Psoas muscle (tissue), 8 donors: Measurements from ENCODE around the gene FTCD. TPM values are rescaled to one million over a fixed set of nuclear protein-coding genes. Genes with fewer than 3 reads are reported as not detected.

Experiments used
- ATAC-seq, 4 donors: fragments of 200-7000 bp; cut with Tn5 transposase; one replicate each; pipeline ENCODE4 v1.9.1; 2020; ENCODE audit warnings: moderate library complexity in 3 of 4, mild to moderate bottlenecking in 2 of 4
- DNase-seq, 2 donors: peaks; one replicate each; pipeline ENCODE4 v3.0.0-alpha.2; 2020
- H3K27ac ChIP-seq: fragments of 200-600 bp; one replicate; pipeline ENCODE4 v1.8.0; 2022
- H3K27me3 ChIP-seq, 3 donors: fragments of 200-600 bp in 1 of 3; one replicate each; pipeline versions ENCODE4 v1.6.1 to v1.8.0; 2013 to 2022; ENCODE audit warnings: low read length in 2 of 3, mild to moderate bottlenecking in 2 of 3, moderate library complexity in 1 of 3; ENCODE audit not compliant: insufficient read depth in 3 of 3
- H3K36me3 ChIP-seq, 2 donors: fragments of 200-600 bp in 1 of 2; one replicate each; pipeline versions ENCODE4 v1.6.1 to v1.8.0; 2013 to 2022; ENCODE audit warnings: low read depth in 1 of 2, mild to moderate bottlenecking in 1 of 2, moderate library complexity in 1 of 2; ENCODE audit not compliant: insufficient read depth in 1 of 2
- H3K4me1 ChIP-seq: fragments of 200-600 bp; one replicate; pipeline ENCODE4 v1.8.0; 2022
- H3K4me3 ChIP-seq: fragments of 200-600 bp; one replicate; pipeline ENCODE4 v1.8.0; 2022; ENCODE audit warnings: mild to moderate bottlenecking
- H3K9me3 ChIP-seq: fragments of 200-600 bp; one replicate; pipeline ENCODE4 v1.8.0; 2022
- CTCF ChIP-seq: fragments of 200-600 bp; IDR thresholded peaks from one replicate; pipeline ENCODE4 v1.8.0; 2022; ENCODE audit warnings: antibody characterized with exemption
- WGBS, 3 donors: extraction: QIAGEN DNeasy Blood & Tissue Kit; methylation state at CpG; one replicate each; pipeline versions ENCODE4 v1.1.6 to v1.1.7; 2013; 5-methylcytosine and 5-hydroxymethylcytosine counted together
- intact Hi-C, 2 donors: fragments of 100-400 bp; cut with DNase I; formaldehyde crosslinking; loops; one replicate each; pipeline versions ENCODE4 v1.11.0 to v1.14.2; 2022
- polyA plus RNA-seq, 3 donors: library from polyadenylated mRNA; stranded (reverse); fragments of 200-250 nt; gene quantifications; one replicate each; pipeline ENCODE4 v1.2.3, GENCODE V29; 2013
- total RNA-seq, 4 donors: library from RNA; stranded (reverse); fragmentation: NEBNext Ultra II Directional in 2 of 4; extraction: Animal tissue kit (Norgen Biotek cat#: 25700) in 2 of 4; gene quantifications; one replicate each; pipeline versions ENCODE4 v1.2.1 to v1.2.4, GENCODE V29; 2021 to 2023
- donor health status: healthy with polysubstance abuse.
- donor health status: DM: no; HTN: no; CAD: no; lungs with moderate emphysema.
- donor health status: Bipolar disorder and iron deficiency.
- donor health status: healthy.
- donor health status: DM: yes; HTN: yes; CAD: no.
- donor health status: DM: no; HTN: no; CAD: no.
- donor health status: DM: no; HTN: no; CAD: no.
- donor health status: DM: yes; HTN: yes; CAD: no.

Gene FTCD
- total and polyA plus RNA-seq, 7 donors = 0.03 to 2.0 (median 0.13) TPM; not detected in 3

- no peak for TF ChIP-seq CTCF
- Histone ChIP-seq H3K27me3 (no peaks in the 10 kb centered on the region), H3K36me3 (peaks cover 0 to 79% of the 10 kb centered on the region in 2 donors), H3K4me1 (no peaks in the 10 kb centered on the region), H3K27ac (no peak overlapping the region), H3K9me3 (no peaks in the 10 kb centered on the region), H3K4me3 (no peak overlapping the region)
- DNase-seq (no peak), ATAC-seq (no peak)
- 82 to 90% (median 87%) methylated on average over 13 of the region's 13 CpGs for WGBS, 3 donors
- intact Hi-C loops = no loop called here
Measured at GRCh38 chr21:46199436-46200373, 44.3 kb upstream of the FTCD start.

- Histone ChIP-seq H3K36me3 (peaks cover 0 to 84% of the 10 kb centered on the region in 2 donors), H3K4me3 (no peak overlapping the region), H3K4me1 (no peaks in the 10 kb centered on the region), H3K9me3 (no peaks in the 10 kb centered on the region), H3K27ac (no peak overlapping the region), H3K27me3 (no peaks in the 10 kb centered on the region)
- TF ChIP-seq CTCF = no peak
- WGBS, 3 donors = 89 to 91% (median 91%) methylated on average over 20 of the region's 20 CpGs
- intact Hi-C loops = no loop called here
- no peak for ATAC-seq
- no peak for DNase-seq
Measured at GRCh38 chr21:46196733-46197132, 41.4 kb upstream of the FTCD start.

- Histone ChIP-seq H3K36me3 (peaks cover 0 to 93% of the 10 kb centered on the region in 2 donors), H3K4me1 (peaks cover 7% of the 10 kb centered on the region), H3K4me3 (no peak overlapping the region), H3K27me3 (no peaks in the 10 kb centered on the region), H3K9me3 (no peaks in the 10 kb centered on the region), H3K27ac (no peak overlapping the region)
- DNase-seq (no peak), ATAC-seq (no peak)
- WGBS, 3 donors = 92 to 93% (median 93%) methylated on average over 20 of the region's 20 CpGs
- no peak for TF ChIP-seq CTCF
- intact Hi-C loops = no loop called here
Measured at GRCh38 chr21:46195595-46196195, 40.3 kb upstream of the FTCD start.

- Histone ChIP-seq H3K27me3 (no peaks in the 10 kb centered on the region), H3K9me3 (no peaks in the 10 kb centered on the region), H3K36me3 (peaks cover 0 to 87% of the 10 kb centered on the region in 2 donors), H3K4me1 (peaks cover 8% of the 10 kb centered on the region), H3K27ac (no peak overlapping the region), H3K4me3 (no peak overlapping the region)
- no peak for ATAC-seq
- intact Hi-C loops = no loop called here
- DNase-seq = no peak
- TF ChIP-seq CTCF = no peak
- WGBS, 3 donors = 91 to 93% (median 92%) methylated on average over 30 to 34 of the region's 34 CpGs
Measured at GRCh38 chr21:46194374-46195334, 39.3 kb upstream of the FTCD start.
